ENCODE data around the gene SDK2. TPM values are rescaled to one million over a fixed set of nuclear protein-coding genes. Genes with fewer than 3 reads are reported as not detected.

SDK2 gene
- total RNA-seq, 4 donors from 2014 or later: 0.18 to 3.3 (median 1.2) TPM

GRCh38 chr17:73593249-73593965, 50.8 kb downstream of the SDK2 start:
- Histone ChIP-seq H3K27ac (peak overlapping the region in 2 of 4 donors; percentile 69 to 86), H3K36me3 (no peaks in the 10 kb centered on the region), H3K9me3 (no peaks in the 10 kb centered on the region), H3K4me1 (peaks cover 0 to 63% (median 26%) of the 10 kb centered on the region in 4 donors), H3K4me3 (no peak overlapping the region), H3K27me3 (no peaks in the 10 kb centered on the region)
- no peak for DNase-seq
- TF ChIP-seq, protein P1, sequence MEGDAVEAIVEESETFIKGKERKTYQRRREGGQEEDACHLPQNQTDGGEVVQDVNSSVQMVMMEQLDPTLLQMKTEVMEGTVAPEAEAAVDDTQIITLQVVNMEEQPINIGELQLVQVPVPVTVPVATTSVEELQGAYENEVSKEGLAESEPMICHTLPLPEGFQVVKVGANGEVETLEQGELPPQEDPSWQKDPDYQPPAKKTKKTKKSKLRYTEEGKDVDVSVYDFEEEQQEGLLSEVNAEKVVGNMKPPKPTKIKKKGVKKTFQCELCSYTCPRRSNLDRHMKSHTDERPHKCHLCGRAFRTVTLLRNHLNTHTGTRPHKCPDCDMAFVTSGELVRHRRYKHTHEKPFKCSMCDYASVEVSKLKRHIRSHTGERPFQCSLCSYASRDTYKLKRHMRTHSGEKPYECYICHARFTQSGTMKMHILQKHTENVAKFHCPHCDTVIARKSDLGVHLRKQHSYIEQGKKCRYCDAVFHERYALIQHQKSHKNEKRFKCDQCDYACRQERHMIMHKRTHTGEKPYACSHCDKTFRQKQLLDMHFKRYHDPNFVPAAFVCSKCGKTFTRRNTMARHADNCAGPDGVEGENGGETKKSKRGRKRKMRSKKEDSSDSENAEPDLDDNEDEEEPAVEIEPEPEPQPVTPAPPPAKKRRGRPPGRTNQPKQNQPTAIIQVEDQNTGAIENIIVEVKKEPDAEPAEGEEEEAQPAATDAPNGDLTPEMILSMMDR (IDR thresholded peaks at IDR 0.05): no peak
- no peak for TF ChIP-seq POLR2A (IDR thresholded peaks at IDR 0.05)

GRCh38 chr17:73592501-73592961, 51.7 kb downstream of the SDK2 start:
- DNase-seq: peak in 1 of 3 donors; percentile 51
- no peaks in the 10 kb centered on the region for H3K36me3 ChIP-seq
- H3K4me1 ChIP-seq: peaks cover 0 to 65% (median 27%) of the 10 kb centered on the region in 4 donors
- no peak overlapping the region for H3K4me3 ChIP-seq
- TF ChIP-seq POLR2A (IDR thresholded peaks at IDR 0.05): no peak
- TF ChIP-seq, protein P1 (IDR thresholded peaks at IDR 0.05): no peak
- H3K9me3 ChIP-seq: no peaks in the 10 kb centered on the region
- peak overlapping the region in 3 of 4 donors; percentile 31 to 86 (median 69) for H3K27ac ChIP-seq
- no peaks in the 10 kb centered on the region for H3K27me3 ChIP-seq

GRCh38 chr17:73592079-73592415, 52.2 kb downstream of the SDK2 start:
- no peaks in the 10 kb centered on the region for H3K9me3 ChIP-seq
- no peaks in the 10 kb centered on the region for H3K36me3 ChIP-seq
- H3K27ac ChIP-seq: peak overlapping the region in 3 of 4 donors; percentile 31 to 86 (median 69)
- peak overlapping the region in 2 of 4 donors; percentile 4 to 9 for H3K4me3 ChIP-seq
- peaks cover 0 to 65% (median 27%) of the 10 kb centered on the region in 4 donors for H3K4me1 ChIP-seq
- TF ChIP-seq, protein P1 (IDR thresholded peaks at IDR 0.05): no peak
- TF ChIP-seq POLR2A (IDR thresholded peaks at IDR 0.05): no peak
- no peaks in the 10 kb centered on the region for H3K27me3 ChIP-seq
- DNase-seq: no peak

DNA sequence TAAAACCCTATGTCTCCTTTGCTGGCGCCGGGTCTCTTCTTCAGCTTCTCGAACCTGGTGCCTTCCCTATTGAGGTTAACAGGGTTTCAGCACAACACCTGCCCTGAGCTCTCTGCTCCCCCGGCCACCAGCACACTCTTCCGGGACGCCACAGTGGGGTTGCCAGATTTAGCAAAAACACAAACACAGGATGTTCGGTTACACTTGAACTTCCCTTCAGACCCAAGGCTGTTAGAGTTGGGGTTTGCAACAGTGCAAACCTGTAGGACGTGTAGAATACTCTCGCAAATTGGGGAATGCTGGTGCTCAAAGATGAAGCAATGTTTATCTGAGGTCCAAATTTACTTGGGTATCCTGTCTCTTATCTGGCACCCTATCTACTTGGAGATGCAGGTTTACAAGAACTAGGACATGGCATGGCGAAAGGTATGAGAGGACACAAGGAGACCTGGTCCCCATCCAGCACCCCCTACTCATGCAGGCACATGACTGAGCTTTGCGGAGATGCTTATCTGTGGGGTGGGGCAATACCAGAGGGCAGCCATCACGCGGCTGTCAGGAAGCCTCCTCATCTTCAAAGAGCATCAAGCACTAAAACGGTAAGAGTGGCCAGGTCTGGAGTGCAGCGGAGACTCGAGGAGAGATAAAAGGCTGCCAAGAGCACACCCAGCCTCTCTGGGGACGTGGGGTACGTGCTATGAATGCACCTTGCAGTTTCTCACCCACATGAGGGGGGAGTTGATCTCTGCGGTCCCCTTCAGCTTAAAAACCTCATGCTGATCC, 52.8 kb downstream of the SDK2 start:
- no peak for TF ChIP-seq POLR2A (IDR thresholded peaks at IDR 0.05)
- TF ChIP-seq, protein P1 (IDR thresholded peaks at IDR 0.05): no peak
- peak in 2 of 3 donors; percentile 81 to 85 for DNase-seq
- H3K27me3 ChIP-seq: no peaks in the 10 kb centered on the region
- H3K36me3 ChIP-seq: no peaks in the 10 kb centered on the region
- H3K4me3 ChIP-seq: peak overlapping the region in 2 of 4 donors; percentile 4 to 9
- peaks cover 0 to 65% (median 27%) of the 10 kb centered on the region in 4 donors for H3K4me1 ChIP-seq
- peak overlapping the region in 2 of 4 donors; percentile 69 to 86 for H3K27ac ChIP-seq
- H3K9me3 ChIP-seq: no peaks in the 10 kb centered on the region

DNA sequence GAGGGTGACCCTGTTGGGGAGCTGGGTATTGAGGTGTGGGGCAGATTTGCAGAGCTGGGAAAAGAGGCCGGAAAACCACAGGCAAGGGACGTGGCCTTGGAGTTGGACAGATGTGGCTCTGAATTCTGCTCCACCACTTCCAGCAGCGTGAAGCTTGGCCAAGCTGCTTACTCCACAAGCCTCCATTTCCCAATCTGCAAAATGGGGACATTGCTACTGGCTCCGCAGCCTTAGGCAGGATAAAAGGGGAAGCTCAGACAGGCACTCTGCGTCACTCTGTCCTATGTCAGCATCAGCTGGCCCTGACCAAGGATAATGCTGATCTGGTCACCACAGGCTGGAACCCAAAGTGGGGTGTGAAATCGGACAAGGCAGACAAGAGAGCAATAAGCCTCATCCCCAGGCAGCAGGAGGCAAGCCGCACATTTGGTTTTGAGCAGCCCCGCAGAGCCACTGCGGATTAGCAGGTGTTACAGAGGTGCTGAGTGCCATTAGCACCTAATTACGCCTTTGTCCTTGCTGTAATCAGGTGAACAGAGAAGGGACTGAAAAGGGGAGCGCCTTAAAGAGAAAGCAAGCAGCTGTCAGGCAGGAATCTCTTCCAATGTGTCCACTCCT, 54.8 kb downstream of the SDK2 start:
- Histone ChIP-seq H3K27me3 (no peaks in the 10 kb centered on the region), H3K4me1 (peaks cover 0 to 55% (median 23%) of the 10 kb centered on the region in 4 donors), H3K36me3 (no peaks in the 10 kb centered on the region), H3K4me3 (no peak overlapping the region), H3K9me3 (no peaks in the 10 kb centered on the region), H3K27ac (peak overlapping the region in 1 of 4 donors; percentile 86)
- DNase-seq: no peak
- TF ChIP-seq, protein P1 (IDR thresholded peaks at IDR 0.05): no peak
- TF ChIP-seq POLR2A (IDR thresholded peaks at IDR 0.05): no peak

Data from Peyer's patch (tissue), 4 donors.